HG03280 (cell line): ENCODE data around the gene RITA1.
"Not testable (repeated sequence)": the region's sequence is repeated elsewhere in the genome, so short reads cannot be mapped to it uniquely, and the experiment has no call there.

Experiments used
- ATAC-seq: cut with Tn5 transposase; IDR thresholded peaks from one replicate; pipeline ENCODE4 v1.9.1; 2021; ENCODE audit warnings: mild to moderate bottlenecking, moderate library complexity; ENCODE audit not compliant: unreplicated experiment

Gene RITA1, protein sequence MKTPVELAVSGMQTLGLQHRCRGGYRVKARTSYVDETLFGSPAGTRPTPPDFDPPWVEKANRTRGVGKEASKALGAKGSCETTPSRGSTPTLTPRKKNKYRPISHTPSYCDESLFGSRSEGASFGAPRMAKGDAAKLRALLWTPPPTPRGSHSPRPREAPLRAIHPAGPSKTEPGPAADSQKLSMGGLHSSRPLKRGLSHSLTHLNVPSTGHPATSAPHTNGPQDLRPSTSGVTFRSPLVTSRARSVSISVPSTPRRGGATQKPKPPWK

DNA sequence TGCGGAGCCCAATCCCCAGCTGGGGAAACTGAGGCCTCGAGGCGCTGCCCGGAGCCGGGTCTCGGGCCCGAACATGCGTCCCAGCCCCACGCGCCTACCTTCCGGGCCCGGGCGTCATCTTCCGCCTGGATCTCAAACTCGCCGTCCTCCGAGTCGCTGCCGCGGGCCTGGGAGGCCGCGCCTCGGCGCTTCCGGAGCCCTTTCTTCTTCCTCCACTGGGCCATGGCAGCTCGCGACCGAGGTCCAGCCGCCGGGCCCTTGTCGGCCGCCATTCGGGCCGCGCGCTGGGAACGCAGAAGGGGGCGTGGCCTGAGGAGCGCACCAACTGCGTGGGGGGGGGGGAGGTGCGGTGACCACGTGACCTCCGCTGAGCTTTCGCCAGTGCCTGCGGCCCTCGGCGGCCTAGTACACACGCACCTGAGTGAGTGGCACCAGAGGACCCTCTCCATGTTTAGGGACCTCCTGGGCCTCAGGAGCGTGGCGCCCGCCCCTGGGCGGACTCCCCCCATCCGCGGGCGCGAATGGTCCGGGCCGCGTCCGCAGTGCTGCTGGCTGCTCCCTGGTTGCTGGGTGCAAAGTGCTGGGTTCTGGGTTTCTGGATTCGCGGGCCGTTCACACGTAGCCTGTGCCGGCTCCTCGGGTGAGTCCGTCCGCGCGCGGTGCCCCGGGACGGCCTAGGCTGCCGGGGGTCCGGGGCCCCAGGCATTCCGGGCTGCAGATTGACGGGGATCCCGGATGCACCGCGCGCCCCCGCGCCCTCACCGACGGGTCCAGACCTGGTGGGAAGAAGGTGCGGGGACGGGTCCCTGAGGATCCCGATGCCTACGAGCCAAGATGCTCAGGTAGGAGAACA is at the start of gene RITA1, which contains the start of gene DDX54:
Gene RITA1 (plus strand): TSS at position 542 of the 853 bp plus-strand sequence. CDS start 1,026 bp downstream, outside the sequence.
Gene DDX54 (minus strand): TSS at position 299 of the 853 bp plus-strand sequence. CDS start 27 bp downstream, at position 272.
- ATAC-seq: peak; percentile 43

DNA sequence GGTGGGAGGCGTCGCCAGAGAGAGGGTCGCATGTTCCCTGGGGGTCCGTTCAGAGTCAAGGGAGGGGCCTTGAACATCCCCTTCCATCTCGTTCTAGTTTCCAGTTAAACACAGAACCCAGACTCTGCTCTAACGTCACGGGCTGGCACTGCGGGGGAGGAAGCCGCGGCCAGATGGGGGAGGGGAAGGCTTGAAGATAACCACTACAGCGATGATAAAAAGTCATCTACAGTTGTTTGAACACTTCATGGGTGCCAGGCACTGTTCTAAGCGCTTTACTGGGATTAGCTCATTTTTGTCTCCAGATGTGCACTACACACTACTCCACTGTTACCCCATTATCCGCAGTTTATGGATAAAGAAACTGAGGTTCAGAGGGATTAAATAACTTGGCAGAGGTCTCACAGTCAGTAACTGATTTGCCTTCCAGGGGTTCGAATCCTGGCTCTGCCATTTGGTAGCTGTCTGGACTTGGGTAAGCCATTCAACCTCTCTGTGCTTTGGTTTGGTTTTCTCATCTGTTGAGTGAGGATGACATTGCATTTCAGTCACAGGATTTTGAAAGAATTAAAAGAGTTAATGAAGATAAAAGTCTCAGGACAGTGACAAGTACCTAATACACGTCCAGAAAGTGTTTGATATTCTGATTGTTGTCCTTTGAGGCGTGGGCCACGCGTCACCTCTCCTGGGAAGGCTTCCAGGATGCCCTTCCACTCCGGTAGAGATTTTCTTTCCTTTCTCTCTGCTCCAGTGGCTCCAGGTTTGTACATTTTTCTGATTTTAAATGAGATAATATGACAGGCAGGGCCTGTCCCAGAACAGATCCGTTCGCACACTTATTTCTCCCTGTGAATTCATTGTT is 49.2 kb upstream of the RITA1 start:
- ATAC-seq: no peak

DNA sequence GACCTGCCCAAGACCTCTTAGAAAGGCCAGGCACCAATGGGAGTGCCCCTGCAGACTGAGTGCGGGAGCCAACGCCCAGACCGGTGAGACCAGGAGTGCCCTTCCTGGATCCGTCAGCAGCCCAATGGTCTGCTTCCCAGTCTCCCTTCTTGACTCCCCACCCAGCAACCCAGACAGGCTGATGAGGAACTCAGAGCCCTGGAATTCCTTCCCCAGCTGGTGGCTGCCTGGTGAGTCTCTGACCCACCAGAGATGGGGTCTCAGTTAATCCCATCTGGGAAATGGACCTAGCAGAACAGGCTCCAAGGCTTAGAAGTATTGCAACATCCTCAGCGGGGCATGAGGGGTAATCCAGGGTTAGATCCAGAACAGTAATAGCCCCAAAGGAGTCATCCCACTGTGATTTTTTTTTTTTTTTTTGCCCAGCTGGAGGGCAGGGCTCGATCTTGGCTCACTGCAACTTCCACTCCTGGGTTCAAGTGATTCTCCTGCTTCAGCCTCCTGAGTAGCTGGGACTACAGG is 48.5 kb upstream of the RITA1 start:
- no peak for ATAC-seq

DNA sequence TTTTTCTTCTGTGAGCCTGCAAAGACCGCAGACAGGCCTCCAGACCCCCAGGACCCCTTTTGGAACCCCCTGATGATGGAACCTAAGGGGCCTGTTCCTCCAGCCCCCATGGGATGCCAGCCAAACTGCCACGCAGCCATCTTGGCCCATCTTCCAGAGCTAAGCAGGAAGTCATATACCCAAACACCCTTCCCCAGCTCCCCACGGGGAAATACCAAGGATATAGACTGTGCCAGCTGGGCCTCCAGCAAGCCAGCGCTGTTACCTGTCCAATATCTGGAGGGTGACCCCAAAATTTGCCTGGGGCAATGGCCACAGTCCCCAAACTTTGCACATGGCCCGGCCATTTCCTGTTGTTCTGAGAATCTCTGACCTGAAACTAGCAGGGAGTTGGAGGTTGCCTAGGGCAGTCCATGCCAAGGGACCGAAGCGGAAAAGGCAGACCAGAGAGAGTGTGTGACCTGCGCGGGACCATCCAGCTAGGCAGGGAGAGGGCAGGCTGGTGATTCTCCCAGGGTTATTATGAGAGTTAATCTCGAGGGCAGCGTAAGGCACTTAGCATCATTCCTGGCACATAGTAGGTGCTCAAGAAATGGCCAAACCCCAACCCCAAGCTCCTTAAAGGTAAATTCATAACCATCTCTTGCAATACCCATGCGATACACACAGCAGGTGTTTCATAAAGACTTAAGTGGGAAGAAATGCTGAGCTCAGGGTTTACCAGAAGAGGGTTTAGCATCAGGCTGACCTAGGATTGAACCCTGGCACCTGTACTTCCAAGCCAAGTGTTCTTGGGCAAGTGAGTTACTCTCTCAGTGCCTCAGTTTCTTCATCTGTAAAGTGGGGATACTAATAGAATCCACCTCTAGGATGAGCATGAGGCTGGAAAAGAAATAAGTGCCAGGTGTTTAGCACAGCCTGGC is 47.4 kb upstream of the RITA1 start:
- ATAC-seq: no peak

DNA sequence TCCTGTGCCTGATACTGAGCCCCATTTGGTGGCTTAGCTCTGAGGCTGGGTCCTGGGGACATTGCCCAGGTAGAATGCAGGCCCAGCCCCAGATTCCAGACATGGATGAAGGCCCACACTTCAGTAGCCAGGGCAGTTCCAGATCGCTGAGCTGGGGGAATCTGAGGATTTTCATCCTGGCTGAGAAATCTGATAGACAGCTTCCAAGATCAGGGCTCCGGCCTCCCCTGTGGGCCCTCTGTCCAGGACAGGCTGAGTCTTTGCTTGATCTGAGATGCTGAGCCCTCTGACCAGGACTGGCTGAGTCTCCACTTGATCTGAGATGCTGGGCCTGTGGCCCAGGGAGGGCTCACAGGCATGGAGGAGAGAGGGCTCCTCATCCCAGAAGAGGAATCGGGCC is 46.7 kb upstream of the RITA1 start:
- no peak for ATAC-seq

DNA sequence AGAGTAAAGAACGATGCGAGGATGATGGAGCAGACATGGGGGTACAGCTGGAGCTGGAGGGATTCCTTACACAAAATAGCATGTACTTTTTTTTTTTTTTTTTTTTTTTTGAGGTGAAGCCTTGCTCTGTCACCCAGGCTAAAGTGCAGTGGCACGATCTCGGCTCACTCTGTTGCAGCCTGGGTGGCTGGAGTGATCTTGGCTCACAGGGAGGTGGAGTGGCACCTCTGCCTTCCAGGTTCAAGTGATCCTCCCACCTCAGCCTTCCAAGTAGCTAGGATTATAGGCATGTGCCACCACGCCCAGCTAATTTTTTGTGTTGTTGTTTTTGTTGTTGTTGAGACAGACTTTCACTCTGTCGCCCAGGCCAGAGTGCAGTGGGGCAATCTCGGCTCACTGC is 44.8 kb upstream of the RITA1 start:
- ATAC-seq: no peak

DNA sequence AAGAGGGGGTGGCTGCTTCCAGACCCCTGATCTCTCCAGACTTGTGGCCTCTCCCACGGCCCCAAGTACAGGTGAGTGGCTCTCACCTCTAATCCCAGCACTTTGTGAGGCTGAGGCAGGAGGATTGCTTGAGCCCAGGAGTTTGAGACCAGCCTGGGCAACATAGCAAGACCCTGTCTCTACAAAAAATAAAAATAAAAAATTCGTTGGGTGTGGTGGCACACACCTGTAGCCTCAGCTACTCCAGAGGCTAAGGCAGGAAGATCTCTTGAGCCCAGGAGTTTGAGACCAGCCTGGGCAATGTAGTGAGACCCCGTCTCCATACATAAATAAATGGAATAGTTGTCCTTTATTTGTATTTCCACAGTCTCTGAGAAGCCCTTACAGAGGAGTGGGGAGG is 43.8 kb upstream of the RITA1 start:
- ATAC-seq: not testable (repeated sequence)

DNA sequence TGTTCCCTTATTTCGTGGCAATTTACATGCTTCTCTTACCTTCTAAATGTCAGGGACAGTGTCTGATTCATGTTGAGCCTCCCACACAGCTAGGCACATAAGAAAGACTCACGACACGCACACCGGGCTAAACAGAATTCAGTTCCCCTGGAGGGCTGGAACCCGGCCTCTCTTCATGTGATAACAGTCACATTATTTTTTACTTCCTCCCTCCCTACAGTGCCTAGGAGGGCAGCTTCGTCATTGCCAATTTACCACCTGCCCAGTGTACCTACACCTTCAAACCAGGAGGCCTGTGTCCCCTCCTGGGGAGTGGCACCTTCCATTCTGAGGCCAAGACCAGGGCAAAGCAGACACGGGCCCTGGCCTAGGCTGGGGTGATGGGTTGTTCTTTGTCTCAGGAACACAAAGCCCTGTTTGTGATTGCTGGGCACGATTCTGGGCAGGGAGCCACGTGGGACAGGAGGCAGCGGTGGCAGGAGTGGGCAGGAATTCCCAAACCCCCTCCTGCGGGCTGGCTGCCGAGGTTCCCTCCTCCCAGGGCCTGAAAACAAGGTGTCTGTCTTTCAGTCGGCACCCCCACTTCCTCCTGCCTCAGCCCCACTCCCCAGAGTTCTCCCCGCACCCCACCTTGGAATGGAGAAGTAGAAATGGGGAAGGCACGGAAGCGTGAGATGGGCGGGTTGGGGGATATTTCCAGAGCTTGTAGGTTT is 43.2 kb upstream of the RITA1 start:
- no peak for ATAC-seq

DNA sequence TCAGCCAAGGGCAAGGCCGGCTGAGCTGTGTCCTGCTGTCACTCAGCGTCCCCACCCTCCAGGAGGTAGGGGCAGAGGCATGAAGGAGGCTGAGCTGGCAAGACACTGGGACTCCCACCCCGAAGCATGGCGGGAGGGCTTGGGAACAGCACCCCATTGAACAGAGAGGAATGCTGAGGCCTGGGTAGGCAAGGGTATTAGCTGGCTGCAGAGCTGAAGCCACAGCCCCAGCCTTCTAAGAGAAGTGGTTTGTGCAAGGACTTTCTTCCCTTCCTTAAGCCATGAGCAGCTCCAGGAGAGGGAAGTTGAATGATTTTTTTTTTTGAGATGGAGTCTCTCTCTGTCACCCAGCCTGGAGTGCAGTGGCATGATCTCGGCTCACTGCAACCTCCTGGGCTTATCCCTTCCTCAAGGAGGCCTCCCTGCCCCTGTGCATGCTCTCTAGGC is 42.6 kb upstream of the RITA1 start:
- ATAC-seq: no peak

DNA sequence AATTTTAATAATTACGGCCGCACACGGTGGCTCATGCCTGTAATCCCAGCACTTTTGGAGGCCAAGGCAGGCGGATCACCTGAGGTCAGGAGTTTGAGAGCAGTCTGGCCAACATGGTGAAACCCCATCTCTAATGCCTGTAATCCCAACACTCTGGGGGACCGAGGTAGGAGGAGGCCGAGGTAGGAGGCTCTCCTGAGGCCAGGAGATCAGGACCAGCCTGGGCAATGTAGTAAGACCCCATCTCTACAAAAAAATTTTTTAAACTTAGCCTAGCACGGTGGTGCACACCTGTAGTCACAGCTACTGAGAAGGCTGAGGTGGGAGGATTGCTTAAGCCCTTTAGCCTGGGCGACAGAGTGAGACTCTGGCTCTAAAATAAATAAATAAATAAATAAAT is 41.6 kb upstream of the RITA1 start:
- no peak for ATAC-seq

DNA sequence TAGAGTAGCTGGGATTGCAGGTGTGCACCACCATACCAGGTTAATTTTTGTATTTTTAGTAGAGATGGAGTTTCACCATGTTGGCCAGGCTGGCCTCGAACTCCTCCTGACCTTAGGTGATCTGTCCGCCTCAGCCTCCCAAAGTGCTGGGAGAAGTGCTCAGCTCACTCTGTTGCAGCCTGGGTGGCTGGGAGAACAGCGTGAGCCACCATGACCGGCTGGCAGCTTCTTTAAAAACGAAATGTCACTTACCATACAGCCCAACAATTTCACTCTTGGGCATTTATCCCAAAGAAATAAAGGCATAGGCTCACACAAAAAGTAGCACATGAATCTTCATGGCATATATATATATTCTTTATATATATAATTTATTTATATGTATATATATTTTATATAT is 40.7 kb upstream of the RITA1 start:
- ATAC-seq: no peak

DNA sequence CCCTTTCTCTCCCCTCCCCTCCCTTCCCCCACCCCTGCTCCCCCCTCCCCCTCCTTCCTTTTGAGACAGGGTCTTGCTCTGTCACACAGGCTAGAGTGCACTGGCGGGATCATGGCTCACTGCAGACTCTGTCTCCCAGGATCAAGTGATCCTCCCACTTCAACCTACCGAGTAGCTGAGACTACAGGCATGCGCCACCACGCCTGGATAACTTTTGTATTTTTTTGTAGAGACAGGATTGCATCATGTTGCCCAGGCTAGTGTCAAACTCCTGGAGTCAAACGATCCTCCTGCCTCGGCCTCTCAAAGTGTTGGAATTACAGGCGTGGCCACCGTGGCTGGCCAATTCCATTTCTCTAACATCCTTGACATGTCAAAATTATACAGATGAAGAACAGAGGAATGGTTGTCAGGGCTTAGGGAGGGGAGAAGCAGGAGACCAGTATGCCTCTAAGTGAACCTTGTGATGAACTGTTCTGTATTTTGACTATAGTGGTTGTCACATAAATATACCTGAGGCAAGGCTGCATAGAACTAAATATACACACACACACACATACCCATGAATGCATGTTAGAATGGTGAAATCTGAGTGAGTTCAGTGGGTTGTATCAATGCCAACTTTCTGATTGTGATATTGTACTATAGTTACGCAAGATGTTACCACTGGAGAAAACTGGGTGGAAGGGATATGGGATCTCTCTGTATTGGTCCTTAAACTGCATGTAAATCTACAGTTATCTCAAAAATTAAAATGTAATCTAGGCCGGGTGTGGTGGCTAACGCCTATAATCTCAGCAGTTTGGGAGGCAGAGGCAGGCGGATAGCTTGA is 39.6 kb upstream of the RITA1 start:
- ATAC-seq: no peak

DNA sequence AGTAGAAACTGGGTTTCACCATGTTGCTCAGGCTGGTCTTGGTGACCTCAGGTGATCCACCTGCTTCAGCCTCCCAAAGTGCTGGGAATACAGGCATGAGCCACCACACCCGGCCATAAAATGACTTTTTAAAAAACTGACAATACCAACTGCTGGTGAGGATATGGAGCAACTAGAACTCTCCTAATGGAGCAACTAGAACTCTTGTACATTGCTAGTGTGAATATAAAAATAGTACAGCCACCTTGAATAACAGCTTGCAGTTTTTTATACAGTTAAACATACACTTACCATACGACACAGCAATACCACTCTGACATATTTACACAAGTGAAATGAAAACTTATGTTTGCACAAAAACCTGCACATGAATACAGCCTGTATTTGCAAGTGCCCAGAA is 38.5 kb upstream of the RITA1 start:
- no peak for ATAC-seq

DNA sequence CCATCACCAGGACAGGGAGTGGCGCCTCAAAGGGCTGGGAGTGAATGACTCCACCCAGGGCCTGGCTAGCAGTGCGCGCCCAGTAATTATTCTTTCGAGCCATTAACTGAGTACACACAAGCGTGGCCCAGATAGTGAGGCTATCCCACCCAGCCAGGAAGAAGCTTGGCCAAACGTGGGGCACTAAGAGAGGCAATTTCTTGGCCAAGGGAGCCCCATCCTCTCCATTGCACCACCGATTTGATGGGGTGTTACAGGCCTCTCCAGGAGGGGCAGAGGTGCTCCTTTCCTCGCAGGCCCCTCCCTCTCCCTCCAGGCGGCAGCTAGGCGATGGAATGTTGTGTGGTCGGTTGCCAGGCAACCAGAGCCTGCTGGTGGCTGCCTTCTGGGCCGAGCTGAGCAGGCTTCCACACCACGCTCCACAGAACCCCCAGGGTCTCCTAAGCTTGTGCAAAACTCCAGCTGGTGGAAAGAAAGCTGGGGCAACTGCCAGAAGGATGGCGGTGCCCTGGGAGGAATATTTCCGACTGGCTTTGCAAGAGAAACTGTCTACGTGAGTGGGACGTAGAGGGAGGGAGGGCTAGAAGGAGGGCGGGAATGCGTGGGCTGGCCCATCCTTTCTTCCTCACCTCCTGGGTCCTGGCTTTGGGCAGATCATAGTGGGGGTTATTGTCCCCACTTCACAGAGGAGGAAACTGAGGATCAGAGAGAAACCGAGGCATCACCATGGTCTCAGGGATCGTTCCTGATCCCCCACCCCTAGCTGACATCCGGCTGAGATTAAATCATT is 36.0 kb upstream of the RITA1 start, which contains the start of gene CFAP73:
Gene CFAP73 (plus strand): TSS at position 364 of the 790 bp plus-strand sequence. CDS start 134 bp downstream, at position 498.
- no peak for ATAC-seq

DNA sequence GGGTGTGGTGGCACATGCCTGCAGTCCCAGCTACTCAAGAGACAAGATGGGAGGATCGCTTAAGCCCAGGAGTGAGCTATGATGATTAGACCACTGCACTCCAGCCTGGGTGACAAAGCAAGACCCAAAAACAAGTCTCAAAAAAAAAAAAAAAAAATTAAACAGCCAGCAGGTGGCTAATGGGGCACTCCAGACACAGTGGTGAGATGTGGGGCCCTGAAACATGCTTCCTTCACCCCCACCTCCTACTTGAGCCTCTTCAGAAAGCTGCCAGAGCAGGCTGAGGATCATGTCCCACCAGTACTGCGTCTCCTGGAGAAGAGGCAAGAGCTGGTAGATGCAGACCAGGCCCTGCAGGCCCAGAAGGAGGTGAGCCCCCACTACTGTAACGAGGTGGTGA is 33.9 kb upstream of the RITA1 start:
- ATAC-seq: no peak

DNA sequence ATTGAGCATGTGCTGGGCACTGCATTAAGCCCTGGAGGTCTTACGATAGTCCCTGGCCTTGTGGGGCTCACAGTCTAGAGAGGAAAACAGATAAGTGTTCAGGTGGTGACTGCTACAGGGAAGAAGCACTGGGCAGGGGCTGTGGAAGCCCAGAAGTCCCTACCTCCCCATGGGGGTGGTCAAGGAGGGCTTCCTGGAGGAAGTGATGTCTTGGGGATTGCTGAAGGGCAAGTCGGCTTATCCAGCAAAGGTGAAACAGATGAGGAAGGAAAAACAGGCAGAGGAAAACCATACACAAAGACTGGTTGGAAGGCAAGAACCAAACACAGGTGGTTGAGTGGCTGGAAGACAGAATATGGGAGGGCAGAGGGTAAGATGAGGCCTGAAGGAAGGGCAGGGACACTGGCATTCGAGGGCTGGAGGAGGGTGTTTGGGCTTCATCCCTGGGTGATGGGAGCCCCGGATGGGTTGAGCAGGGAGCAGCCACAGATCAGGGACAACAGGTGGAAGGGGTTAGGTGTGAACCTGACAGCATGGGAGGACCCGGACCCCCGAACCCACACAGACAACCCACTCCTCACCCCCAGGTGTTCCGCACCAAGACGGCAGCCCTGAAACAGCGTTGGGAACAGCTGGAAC is 33.2 kb upstream of the RITA1 start:
- no peak for ATAC-seq
